Measurements from ENCODE around the gene AHSG.

DNA sequence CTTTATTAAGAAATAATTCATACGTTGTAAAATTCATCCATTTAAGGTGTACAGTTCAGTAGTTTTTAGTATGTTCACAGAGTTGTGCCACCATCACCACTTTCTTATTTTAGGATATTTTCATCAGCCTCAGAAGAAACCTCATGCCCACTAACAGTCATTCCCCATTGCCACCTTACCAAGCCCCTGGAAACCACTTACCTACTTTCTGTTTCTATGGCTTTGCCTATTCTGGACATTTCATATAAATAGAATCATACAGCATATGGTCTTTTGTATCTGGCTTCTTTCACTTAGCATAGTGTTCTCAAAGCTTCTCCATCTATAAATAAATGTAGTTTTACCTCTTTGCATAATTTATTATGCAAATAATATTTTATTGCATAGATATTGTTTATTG is 34.0 kb downstream of the AHSG start:
- TF ChIP-seq CTCF (IDR thresholded peaks at IDR 0.05) = no peak
- TF ChIP-seq POLR2A (IDR thresholded peaks at IDR 0.05) = no peak

Data from Peyer's patch (tissue), 4 donors.